ENCODE results near the gene LHX4.

The LHX4 gene

GRCh38 chr1:180312926-180313325, 82.9 kb downstream of the LHX4 start:
- DNase-seq: no peak

- no peak for DNase-seq
Observed at GRCh38 chr1:180327089-180327488, 97.0 kb downstream of the LHX4 start.

Measured in activated CD4-positive, alpha-beta T cell treated with anti-CD3 and anti-CD28 coated beads for 4 hours (primary cell).